Right atrium auricular region (tissue), 2 donors: ENCODE data around the gene KRTDAP. TPM values are rescaled to one million over a fixed set of nuclear protein-coding genes. Genes with fewer than 3 reads are reported as not detected.

Source experiments
- DNase-seq: peaks from one replicate; pipeline ENCODE4 v3.0.0-alpha.2; 2019; ENCODE audit warnings: low spot score
- H3K27ac ChIP-seq, 2 donors: fragments of 200-600 bp; sonication (generic); 1 replicate in 1 of 2; 2 replicates in 1 of 2; pipeline ENCODE4 v1.5.1; 2016 to 2019
- H3K27me3 ChIP-seq, 2 donors: fragments of 200-600 bp; sonication (generic); one replicate each; pipeline versions ENCODE4 v1.5.1 to v1.6.0; 2017 to 2019
- H3K36me3 ChIP-seq: fragments of 200-600 bp; sonication (generic); one replicate; pipeline ENCODE4 v1.5.1; 2016
- H3K4me1 ChIP-seq, 2 donors: fragments of 200-600 bp; sonication (generic); one replicate each; pipeline versions ENCODE4 v1.5.1 to v1.6.0; 2017 to 2019
- H3K4me3 ChIP-seq, 2 donors: fragments of 200-600 bp; sonication (generic); 1 replicate in 1 of 2; 2 replicates in 1 of 2; pipeline ENCODE4 v1.5.1; 2017 to 2019; ENCODE audit warnings: mild to moderate bottlenecking in 1 of 2, moderate library complexity in 1 of 2
- H3K9me3 ChIP-seq, 2 donors: fragments of 200-600 bp; sonication (generic); one replicate each; pipeline ENCODE4 v1.5.1; 2019
- CTCF ChIP-seq, 2 donors: fragments of 200-600 bp; sonication (generic); IDR thresholded peaks; one replicate each; pipeline ENCODE4 v1.5.1; 2019; ENCODE audit warnings: antibody characterized with exemption in 2 of 2
- total RNA-seq, 2 donors: library from RNA; depleted of rRNA; stranded (reverse); fragments of >200 nt; gene quantifications; one replicate each; pipeline ENCODE4 v1.1.0, GENCODE V29; 2016

Gene KRTDAP
- total RNA-seq, 2 donors from 2014 or later, result not detected

GRCh38 chr19:35459414-35460082 is 30.7 kb downstream of the KRTDAP start:
- no peak for DNase-seq
- Histone ChIP-seq H3K36me3 (no peaks in the 10 kb centered on the region), H3K4me1 (peaks cover 0 to 34% of the 10 kb centered on the region in 2 donors), H3K9me3 (no peaks in the 10 kb centered on the region), H3K27ac (peak overlapping the region in 1 of 2 donors; percentile 27), H3K27me3 (no peaks in the 10 kb centered on the region), H3K4me3 (no peak overlapping the region)
- no peak for TF ChIP-seq CTCF (IDR thresholded peaks at IDR 0.05)

- no peak for DNase-seq
- Histone ChIP-seq H3K9me3 (no peaks in the 10 kb centered on the region), H3K4me1 (peaks cover 0 to 34% of the 10 kb centered on the region in 2 donors), H3K4me3 (no peak overlapping the region), H3K36me3 (no peaks in the 10 kb centered on the region), H3K27me3 (no peaks in the 10 kb centered on the region), H3K27ac (peak overlapping the region in 1 of 2 donors; percentile 27)
- no peak for TF ChIP-seq CTCF (IDR thresholded peaks at IDR 0.05)
Measured at GRCh38 chr19:35458731-35459391, 31.4 kb downstream of the KRTDAP start.

GRCh38 chr19:35458192-35458591 is 32.1 kb downstream of the KRTDAP start:
- Histone ChIP-seq H3K4me1 (peaks cover 0 to 34% of the 10 kb centered on the region in 2 donors), H3K9me3 (no peaks in the 10 kb centered on the region), H3K4me3 (no peak overlapping the region), H3K27me3 (no peaks in the 10 kb centered on the region), H3K36me3 (no peaks in the 10 kb centered on the region), H3K27ac (no peak overlapping the region)
- no peak for DNase-seq
- TF ChIP-seq CTCF (IDR thresholded peaks at IDR 0.05), result no peak

- no peak for DNase-seq
- H3K4me1 ChIP-seq, result peaks cover 0 to 23% of the 10 kb centered on the region in 2 donors
- H3K27me3 ChIP-seq, result no peaks in the 10 kb centered on the region
- no peak for TF ChIP-seq CTCF (IDR thresholded peaks at IDR 0.05)
- no peak overlapping the region for H3K4me3 ChIP-seq
- no peak overlapping the region for H3K27ac ChIP-seq
- H3K9me3 ChIP-seq, result no peaks in the 10 kb centered on the region
- no peaks in the 10 kb centered on the region for H3K36me3 ChIP-seq
Measured at GRCh38 chr19:35457173-35457572, 33.1 kb downstream of the KRTDAP start.

GRCh38 chr19:35455616-35456201 is 34.6 kb downstream of the KRTDAP start:
- Histone ChIP-seq H3K36me3 (no peaks in the 10 kb centered on the region), H3K9me3 (no peaks in the 10 kb centered on the region), H3K4me3 (no peak overlapping the region), H3K27ac (no peak overlapping the region), H3K4me1 (peaks cover 0 to 15% of the 10 kb centered on the region in 2 donors), H3K27me3 (no peaks in the 10 kb centered on the region)
- no peak for DNase-seq
- no peak for TF ChIP-seq CTCF (IDR thresholded peaks at IDR 0.05)
